K562 (cell line): ENCODE measurements around the gene NKIRAS1. TPM values are rescaled to one million over a fixed set of nuclear protein-coding genes. Genes with fewer than 3 reads are reported as not detected.

Source experiments
- BRD9 ChIP-seq: fragments of 450-650 bp; IDR thresholded peaks from 2 replicates; pipeline ENCODE4 v1.6.1; 2018; ENCODE audit warnings: low read depth; ENCODE audit not compliant: partially characterized antibody
- FOXM1 ChIP-seq, 2 experiments: fragments of 450-650 bp in 1 of 2; sonication (generic) in 1 of 2; formaldehyde crosslinking in 1 of 2; IDR thresholded peaks; 2 replicates each; pipeline versions ENCODE4 v1.6.1 to v1.9.0; 2017 to 2022; ENCODE audit warnings: low read depth in 2 of 2, mild to moderate bottlenecking in 2 of 2, missing genetic modification reagents in 1 of 2, moderate library complexity in 1 of 2
- SMARCA4 ChIP-seq: fragments of 450-650 bp; IDR thresholded peaks from 2 replicates; pipeline ENCODE4 v1.6.1; 2016
- TAL1 ChIP-seq: fragments of 450-650 bp; IDR thresholded peaks from 2 replicates; pipeline ENCODE4 v1.6.1; 2016; ENCODE audit warnings: mild to moderate bottlenecking
- TBL1XR1 ChIP-seq, 2 experiments: IDR thresholded peaks; 2 replicates each; pipeline ENCODE4 v1.6.1; 2012; ENCODE audit warnings: improper control_type of control experiment in 2 of 2, low read length in 2 of 2, mild to moderate bottlenecking in 1 of 2
- TCF3 ChIP-seq: sonication (generic); formaldehyde crosslinking; IDR thresholded peaks from 2 replicates; pipeline ENCODE4 v1.4.0; 2020; ENCODE audit warnings: mild to moderate bottlenecking, missing genetic modification reagents
- ZNF124 ChIP-seq: sonication (generic); formaldehyde crosslinking; IDR thresholded peaks from 2 replicates; pipeline ENCODE4 v1.8.1; 2022; ENCODE audit warnings: missing genetic modification reagents
- polyA plus RNA-seq, 8 experiments: library from polyadenylated mRNA; depleted of rRNA in 4 of 8; stranded (reverse) in 5 of 8; unstranded in 3 of 8; fragments of >200 nt; fragmentation: Nextera tagmentation in 2 of 8; fragmentation: Illumina TruSeq in 1 of 8; extraction: Ambion mirVana in 2 of 8; extraction: Trizol in 1 of 8; gene quantifications; 2 replicates each; pipeline versions ENCODE4 v1.2.1 to v1.2.3, GENCODE V29; 2011 to 2014; ENCODE audit warnings: inconsistent platforms in 1 of 8, missing spikeins in 1 of 8
- total RNA-seq, 7 experiments: library from RNA; depleted of rRNA in 6 of 7; stranded (reverse); fragments of >200 nt in 6 of 7; fragmentation: Illumina TruSeq in 2 of 7; extraction: Trizol in 2 of 7; gene quantifications; 2 replicates each; pipeline versions ENCODE4 v1.2.1 to v1.2.3, GENCODE V29; 2011 to 2021; ENCODE audit warnings: low replicate concordance in 1 of 7
- TF ChIP-seq, protein P1 (sequence below): fragments of 250-450 bp; sonication (Bioruptor Pico); IDR thresholded peaks from 2 replicates; pipeline ENCODE4 v1.4.0; 2020; ENCODE audit warnings: borderline replicate concordance
- TF ChIP-seq, protein P2 (sequence below): conservative IDR thresholded peaks from 2 replicates; pipeline ENCODE4 v1.6.1; 2011; ENCODE audit warnings: low read depth, mild to moderate bottlenecking, low read length; ENCODE audit not compliant: control insufficient read depth

The NKIRAS1 gene
- total and polyA plus RNA-seq, 9 of the 15 experiments (the other 6 are each of a cell fraction or from before 2014, with no cell fraction given) = 5.1 to 10.3 (median 6.3) TPM

DNA sequence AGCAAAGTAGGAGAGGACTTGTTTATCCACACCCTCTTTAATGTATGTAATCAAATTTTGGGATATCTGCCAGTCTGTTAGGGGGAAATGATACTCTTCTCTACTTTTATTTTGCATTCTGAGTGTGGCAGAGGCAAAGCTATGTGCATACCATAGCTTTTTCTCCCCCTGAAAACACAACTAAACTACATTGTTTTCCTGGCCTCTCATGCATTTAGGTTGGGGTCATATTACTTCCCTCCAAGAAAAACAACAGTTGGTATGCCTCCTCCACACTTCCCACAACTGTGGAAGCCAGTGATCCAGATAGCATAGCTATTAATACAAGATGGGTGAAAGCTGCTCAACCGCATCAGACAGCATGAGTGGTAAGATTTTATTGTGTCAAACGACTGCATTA is 7.0 kb upstream of the NKIRAS1 start (continued):
- TF ChIP-seq, protein P1, sequence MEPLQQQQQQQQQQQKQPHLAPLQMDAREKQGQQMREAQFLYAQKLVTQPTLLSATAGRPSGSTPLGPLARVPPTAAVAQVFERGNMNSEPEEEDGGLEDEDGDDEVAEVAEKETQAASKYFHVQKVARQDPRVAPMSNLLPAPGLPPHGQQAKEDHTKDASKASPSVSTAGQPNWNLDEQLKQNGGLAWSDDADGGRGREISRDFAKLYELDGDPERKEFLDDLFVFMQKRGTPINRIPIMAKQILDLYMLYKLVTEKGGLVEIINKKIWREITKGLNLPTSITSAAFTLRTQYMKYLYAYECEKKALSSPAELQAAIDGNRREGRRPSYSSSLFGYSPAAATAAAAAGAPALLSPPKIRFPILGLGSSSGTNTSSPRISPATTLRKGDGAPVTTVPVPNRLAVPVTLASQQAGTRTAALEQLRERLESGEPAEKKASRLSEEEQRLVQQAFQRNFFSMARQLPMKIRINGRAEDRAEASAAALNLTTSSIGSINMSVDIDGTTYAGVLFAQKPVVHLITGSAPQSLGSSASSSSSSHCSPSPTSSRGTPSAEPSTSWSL (CRISPR knock-in tag) = no peak
- TF ChIP-seq TCF3 (peak; percentile 65), TBL1XR1 (IDR thresholded peaks at IDR 0.05; ENCODE audit: low read length in 2 of 2) (0 out of 4 replicates have a peak, but pooled peaks of 1 of the 2 experiments have one; percentile 23), BRD9 (no peak), ZNF124 (CRISPR knock-in tag) (no peak), FOXM1 (IDR thresholded peaks at IDR 0.05; ENCODE audit: low read depth) (no peak), FOXM1 (CRISPR knock-in tag; IDR thresholded peaks at IDR 0.05; ENCODE audit: low read depth) (no peak), SMARCA4 (0 out of 2 replicates have a peak, but pooled peaks have one; percentile 43), TAL1 (peak; percentile 37; the same call in 1 of the 2 replicates)
- TF ChIP-seq, protein P2, sequence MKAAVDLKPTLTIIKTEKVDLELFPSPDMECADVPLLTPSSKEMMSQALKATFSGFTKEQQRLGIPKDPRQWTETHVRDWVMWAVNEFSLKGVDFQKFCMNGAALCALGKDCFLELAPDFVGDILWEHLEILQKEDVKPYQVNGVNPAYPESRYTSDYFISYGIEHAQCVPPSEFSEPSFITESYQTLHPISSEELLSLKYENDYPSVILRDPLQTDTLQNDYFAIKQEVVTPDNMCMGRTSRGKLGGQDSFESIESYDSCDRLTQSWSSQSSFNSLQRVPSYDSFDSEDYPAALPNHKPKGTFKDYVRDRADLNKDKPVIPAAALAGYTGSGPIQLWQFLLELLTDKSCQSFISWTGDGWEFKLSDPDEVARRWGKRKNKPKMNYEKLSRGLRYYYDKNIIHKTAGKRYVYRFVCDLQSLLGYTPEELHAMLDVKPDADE = no peak
